ENCODE measurements around the gene PPP1R14B. TPM values are rescaled to one million over a fixed set of nuclear protein-coding genes. Genes with fewer than 3 reads are reported as not detected.

PPP1R14B gene
- total RNA-seq, 1 experiment from 2014 or later: 435 TPM

- ChIA-PET CTCF (interaction anchor here (0.6 to 1.3 kb wide), 9 partner anchors 17 to 688 kb away, joined by 3 to 22 read pairs (median 4); no protein-coding TSS in a partner anchor), POLR2A (ENCODE audit: unreplicated experiment) (interaction anchor here (0.5 to 0.7 kb wide), 6 partner anchors 15 to 29 kb away, joined by 3 to 11 read pairs (median 6); no protein-coding TSS in a partner anchor)
- H3F3A ChIP-seq (ENCODE audit: insufficient read depth, low read depth): peaks cover 41% of the 10 kb centered on the region
- peaks cover 5% of the 10 kb centered on the region; the same call in 1 of the 2 replicates for H3K4me1 ChIP-seq (replicated peaks; ENCODE audit: insufficient read depth)
- peaks cover 9% of the 10 kb centered on the region; the same call in 1 of the 2 replicates for H4K20me1 ChIP-seq (ENCODE audit: insufficient read depth)
- TF ChIP-seq, protein P1, sequence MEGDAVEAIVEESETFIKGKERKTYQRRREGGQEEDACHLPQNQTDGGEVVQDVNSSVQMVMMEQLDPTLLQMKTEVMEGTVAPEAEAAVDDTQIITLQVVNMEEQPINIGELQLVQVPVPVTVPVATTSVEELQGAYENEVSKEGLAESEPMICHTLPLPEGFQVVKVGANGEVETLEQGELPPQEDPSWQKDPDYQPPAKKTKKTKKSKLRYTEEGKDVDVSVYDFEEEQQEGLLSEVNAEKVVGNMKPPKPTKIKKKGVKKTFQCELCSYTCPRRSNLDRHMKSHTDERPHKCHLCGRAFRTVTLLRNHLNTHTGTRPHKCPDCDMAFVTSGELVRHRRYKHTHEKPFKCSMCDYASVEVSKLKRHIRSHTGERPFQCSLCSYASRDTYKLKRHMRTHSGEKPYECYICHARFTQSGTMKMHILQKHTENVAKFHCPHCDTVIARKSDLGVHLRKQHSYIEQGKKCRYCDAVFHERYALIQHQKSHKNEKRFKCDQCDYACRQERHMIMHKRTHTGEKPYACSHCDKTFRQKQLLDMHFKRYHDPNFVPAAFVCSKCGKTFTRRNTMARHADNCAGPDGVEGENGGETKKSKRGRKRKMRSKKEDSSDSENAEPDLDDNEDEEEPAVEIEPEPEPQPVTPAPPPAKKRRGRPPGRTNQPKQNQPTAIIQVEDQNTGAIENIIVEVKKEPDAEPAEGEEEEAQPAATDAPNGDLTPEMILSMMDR (conservative IDR thresholded peaks at IDR 0.05): peak; percentile 61
- no peak for TF ChIP-seq EZH2 (IDR thresholded peaks at IDR 0.05; ENCODE audit: low read depth)
- peak in 1 of 2 experiments; percentile 76 for DNase-seq
- intact Hi-C loops (cut with micrococcal nuclease; ENCODE audit: unreplicated experiment): loop anchor here (1.0 kb wide), 2 partner anchors 48 to 49 kb away; no protein-coding TSS in a partner anchor
- H3K4me2 ChIP-seq: peak overlapping the region; percentile 99
- H2AFZ ChIP-seq: peak overlapping the region; percentile 80
- 0 out of 2 replicates have a peak, but pooled peaks cover 5% of the 10 kb centered on the region for H3K36me3 ChIP-seq (ENCODE audit: low read depth)
- H3K27ac ChIP-seq: no peak overlapping the region
- TSS peak; percentile 16 for BruUV-seq (replicated peaks)
- no peaks in the 10 kb centered on the region for H3K9me2 ChIP-seq (ENCODE audit: insufficient read depth)
- H3K79me2 ChIP-seq (ENCODE audit: low read depth): peaks cover 14% of the 10 kb centered on the region
- H3K27me3 ChIP-seq (ENCODE audit: insufficient read depth, low read depth): no peaks in the 10 kb centered on the region
- no peaks in the 10 kb centered on the region for H3K9me3 ChIP-seq (ENCODE audit: insufficient read depth, low read depth)
- H3K4me3 ChIP-seq: peak overlapping the region; percentile 88
These were observed 5.5 kb upstream of the PPP1R14B start for GRCh38 chr11:64252003-64252872.

- Histone ChIP-seq H3F3A (ENCODE audit: insufficient read depth, low read depth) (peaks cover 45% of the 10 kb centered on the region), H3K9me2 (ENCODE audit: insufficient read depth) (no peaks in the 10 kb centered on the region), H3K4me2 (peak overlapping the region; percentile 99), H3K79me2 (ENCODE audit: low read depth) (peaks cover 14% of the 10 kb centered on the region), H4K20me1 (ENCODE audit: insufficient read depth) (peaks cover 9% of the 10 kb centered on the region; the same call in 1 of the 2 replicates), H3K27ac (no peak overlapping the region), H3K4me1 (replicated peaks; ENCODE audit: insufficient read depth) (peaks cover 5% of the 10 kb centered on the region; the same call in 1 of the 2 replicates), H3K27me3 (ENCODE audit: insufficient read depth, low read depth) (no peaks in the 10 kb centered on the region), H2AFZ (peak overlapping the region; percentile 80), H3K36me3 (ENCODE audit: low read depth) (0 out of 2 replicates have a peak, but pooled peaks cover 5% of the 10 kb centered on the region), H3K9me3 (ENCODE audit: insufficient read depth, low read depth) (no peaks in the 10 kb centered on the region), H3K4me3 (peak overlapping the region; percentile 88)
- POLR2A ChIA-PET (ENCODE audit: unreplicated experiment): interaction anchor here (0.6 kb wide), 1 partner anchor 17 kb away, joined by 3 read pairs; no protein-coding TSS in a partner anchor
- intact Hi-C loops (cut with micrococcal nuclease; ENCODE audit: unreplicated experiment): loop anchor here (1.0 kb wide), 2 partner anchors 47 to 50 kb away; no protein-coding TSS in a partner anchor
- no TSS peak for BruUV-seq (replicated peaks)
- TF ChIP-seq, protein P1 (conservative IDR thresholded peaks at IDR 0.05): no peak
- TF ChIP-seq EZH2 (IDR thresholded peaks at IDR 0.05; ENCODE audit: low read depth): no peak
- DNase-seq: no peak
- CTCF ChIA-PET: interaction anchor here (0.7 to 1.3 kb wide), 5 partner anchors 18 to 688 kb away, joined by 3 to 9 read pairs (median 4); no protein-coding TSS in a partner anchor
These were observed 4.9 kb upstream of the PPP1R14B start for GRCh38 chr11:64251753-64252002.

- Histone ChIP-seq H3K9me2 (ENCODE audit: insufficient read depth) (no peaks in the 10 kb centered on the region), H4K20me1 (ENCODE audit: insufficient read depth) (peaks cover 9% of the 10 kb centered on the region; the same call in 1 of the 2 replicates), H3K27ac (no peak within 1 kb of the TSS), H2AFZ (peak within 1 kb of the TSS; percentile 90), H3K4me1 (replicated peaks; ENCODE audit: insufficient read depth) (peaks cover 5% of the 10 kb centered on the region; the same call in 1 of the 2 replicates), H3K36me3 (ENCODE audit: low read depth) (no peaks in the 10 kb centered on the region), H3K79me2 (ENCODE audit: low read depth) (peaks cover 15% of the 10 kb centered on the region), H3F3A (ENCODE audit: insufficient read depth, low read depth) (peaks cover 46% of the 10 kb centered on the region), H3K9me3 (ENCODE audit: insufficient read depth, low read depth) (no peaks in the 10 kb centered on the region), H3K4me2 (peak within 1 kb of the TSS; percentile 99), H3K4me3 (peak within 1 kb of the TSS; percentile 88), H3K27me3 (ENCODE audit: insufficient read depth, low read depth) (no peaks in the 10 kb centered on the region)
- ChIA-PET POLR2A (ENCODE audit: unreplicated experiment) (interaction anchor here (0.6 kb wide), 1 partner anchor 18 kb away, joined by 3 read pairs; no protein-coding TSS in a partner anchor), CTCF (interaction anchor here (0.6 to 0.9 kb wide), 3 partner anchors 104 to 431 kb away, joined by 3 to 7 read pairs (median 6); no protein-coding TSS in a partner anchor)
- intact Hi-C loops (cut with micrococcal nuclease; ENCODE audit: unreplicated experiment): no loop called here
- TF ChIP-seq, protein P1 (conservative IDR thresholded peaks at IDR 0.05): peak; percentile 78
- TF ChIP-seq EZH2 (IDR thresholded peaks at IDR 0.05; ENCODE audit: low read depth): no peak
- no TSS peak for BruUV-seq (replicated peaks)
- peak in 1 of 2 experiments; percentile 64 for DNase-seq
These were observed 4.4 kb upstream of the PPP1R14B start, which contains the start of gene PLCB3 for GRCh38 chr11:64251016-64251752. Gene PLCB3 (plus strand): TSS chr11:64251530. CDS start chr11:64251650, 120 bp downstream.
